Measurements from ENCODE around the gene DFFA. TPM values are rescaled to one million over a fixed set of nuclear protein-coding genes. Genes with fewer than 3 reads are reported as not detected.
"Not testable (repeated sequence)": the region's sequence is repeated elsewhere in the genome, so short reads cannot be mapped to it uniquely, and the experiment has no call there.

DFFA gene
- total and polyA plus RNA-seq, 2 experiments from 2014 or later = 35.0 to 50.3 TPM

DNA sequence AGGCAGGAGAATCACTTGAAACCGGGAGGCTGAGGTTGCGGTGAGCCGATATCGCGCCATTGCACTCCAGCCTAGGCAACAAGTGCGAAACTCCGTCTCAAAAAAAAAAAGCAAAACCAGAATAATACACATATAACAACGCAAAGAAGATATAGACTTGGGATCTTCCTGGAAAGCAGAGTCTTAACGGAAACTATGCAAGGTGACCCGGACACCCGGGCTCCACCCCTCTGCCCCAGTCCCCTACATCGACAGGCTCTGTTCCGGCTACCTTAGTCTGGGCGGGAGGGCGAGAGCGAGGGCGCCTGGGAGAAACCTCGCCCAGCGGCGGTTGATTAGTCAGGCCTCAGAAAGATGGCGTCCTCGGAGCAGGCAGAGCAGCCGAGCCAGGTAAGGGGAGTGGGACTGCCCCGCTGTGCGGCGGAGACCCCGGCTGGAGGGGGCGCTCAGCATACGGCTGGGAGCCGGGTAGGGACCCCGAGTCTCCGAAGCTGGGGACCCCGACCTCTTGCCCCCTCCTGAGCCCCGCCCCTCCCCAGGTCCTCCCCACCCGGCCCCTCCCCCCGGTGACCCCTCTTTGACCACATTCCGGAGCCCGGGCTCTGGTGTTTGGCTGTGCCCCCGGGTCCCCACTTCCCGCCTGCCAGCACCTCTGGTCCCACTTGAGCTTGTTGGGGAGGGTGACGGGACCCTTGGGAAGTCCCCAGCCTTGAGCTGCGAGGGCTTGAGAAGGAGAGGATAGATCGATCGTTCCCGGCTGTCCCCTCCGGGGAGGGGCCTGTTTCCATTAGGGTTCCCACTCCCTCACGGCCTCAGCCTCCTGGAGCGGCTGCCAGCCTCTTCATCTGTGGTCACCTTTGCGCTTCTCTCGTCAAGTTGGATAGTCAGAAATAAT, 2.5 kb upstream of the DFFA start, which contains the start of gene PEX14:
PEX14 (plus strand) TSS at position 338 of the 895 bp plus-strand sequence; CDS start at position 355, 17 bp downstream.
- H3K4me1 ChIP-seq (ENCODE audit: insufficient read depth) = 0 out of 2 replicates have a peak, but pooled peaks cover 4% of the 10 kb centered on the region
- H4K20me1 ChIP-seq (ENCODE audit: insufficient read depth) = no peaks in the 10 kb centered on the region
- H2AFZ ChIP-seq = peak within 1 kb of the TSS; percentile 84
- no peaks in the 10 kb centered on the region for H3F3A ChIP-seq (ENCODE audit: insufficient read depth)
- no peaks in the 10 kb centered on the region for H3K9me2 ChIP-seq (ENCODE audit: insufficient read depth)
- H3K4me2 ChIP-seq (ENCODE audit: unreplicated experiment) = peak within 1 kb of the TSS; percentile 92
- H3K4me3 ChIP-seq = peak within 1 kb of the TSS; percentile 99
- 0 out of 2 replicates have a peak within 1 kb of the TSS, but pooled peaks have one; percentile 7 for H3K27ac ChIP-seq
- peak; percentile 96 for DNase-seq
- H3K79me2 ChIP-seq (ENCODE audit: insufficient read depth) = peaks cover 72% of the 10 kb centered on the region
- no peaks in the 10 kb centered on the region for H3K27me3 ChIP-seq (replicated peaks; ENCODE audit: insufficient read depth)
- 13 to 18% methylated on average over 37 to 48 of the region's 50 CpGs for WGBS, 2 experiments (ENCODE audit: low coverage in 1 of 2, low lambda C conversion rate in 2 of 2, missing lambda C conversion rate in 2 of 2)
- no peaks in the 10 kb centered on the region for H3K36me3 ChIP-seq (ENCODE audit: low read depth)
- TF ChIP-seq EZH2phosphoT487 (IDR thresholded peaks at IDR 0.05; ENCODE audit: insufficient read depth, low read depth) (no peak), EZH2 (IDR thresholded peaks at IDR 0.05; ENCODE audit: insufficient read depth, poor library complexity, severe bottlenecking) (no peak)
- H3K9ac ChIP-seq = peak within 1 kb of the TSS; percentile 84
- in situ Hi-C loops (cut with MboI) = no loop called here
- H3K9me3 ChIP-seq (ENCODE audit: low read depth) = no peaks in the 10 kb centered on the region

DNA sequence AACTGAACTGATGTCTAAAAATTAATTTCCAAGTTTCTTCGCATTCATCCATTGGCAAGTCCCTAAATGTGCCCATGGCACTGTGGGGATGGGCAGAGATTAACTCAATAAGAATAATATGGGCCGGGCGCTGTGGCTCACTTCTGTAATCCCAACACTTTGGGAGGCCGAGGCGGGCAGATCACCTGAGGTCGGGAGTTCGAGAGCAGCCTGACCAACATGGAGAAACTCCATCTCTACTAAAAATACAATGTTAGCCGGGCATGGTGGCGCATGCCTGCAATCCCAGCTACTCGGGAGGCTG, 1.9 kb upstream of the DFFA start:
- H3K27me3 ChIP-seq (replicated peaks; ENCODE audit: insufficient read depth); H3K9me3 ChIP-seq (ENCODE audit: low read depth); DNase-seq; H3K27ac ChIP-seq; H3K36me3 ChIP-seq (ENCODE audit: low read depth); H3K9ac ChIP-seq; in situ Hi-C loops (cut with MboI); H3K4me1 ChIP-seq (ENCODE audit: insufficient read depth); H3K9me2 ChIP-seq (ENCODE audit: insufficient read depth); H3F3A ChIP-seq (ENCODE audit: insufficient read depth); H4K20me1 ChIP-seq (ENCODE audit: insufficient read depth): not testable (repeated sequence)
- H3K79me2 ChIP-seq (ENCODE audit: insufficient read depth) = peaks cover 67% of the 10 kb centered on the region
- peak overlapping the region; percentile 55 for H3K4me2 ChIP-seq (ENCODE audit: unreplicated experiment)
- peak overlapping the region; percentile 84 for H2AFZ ChIP-seq
- peak overlapping the region; percentile 99 for H3K4me3 ChIP-seq
- 85 to 88% methylated on average over 10 of the region's 10 CpGs for WGBS, 2 experiments (ENCODE audit: low coverage in 1 of 2, low lambda C conversion rate in 2 of 2, missing lambda C conversion rate in 2 of 2)

DNA sequence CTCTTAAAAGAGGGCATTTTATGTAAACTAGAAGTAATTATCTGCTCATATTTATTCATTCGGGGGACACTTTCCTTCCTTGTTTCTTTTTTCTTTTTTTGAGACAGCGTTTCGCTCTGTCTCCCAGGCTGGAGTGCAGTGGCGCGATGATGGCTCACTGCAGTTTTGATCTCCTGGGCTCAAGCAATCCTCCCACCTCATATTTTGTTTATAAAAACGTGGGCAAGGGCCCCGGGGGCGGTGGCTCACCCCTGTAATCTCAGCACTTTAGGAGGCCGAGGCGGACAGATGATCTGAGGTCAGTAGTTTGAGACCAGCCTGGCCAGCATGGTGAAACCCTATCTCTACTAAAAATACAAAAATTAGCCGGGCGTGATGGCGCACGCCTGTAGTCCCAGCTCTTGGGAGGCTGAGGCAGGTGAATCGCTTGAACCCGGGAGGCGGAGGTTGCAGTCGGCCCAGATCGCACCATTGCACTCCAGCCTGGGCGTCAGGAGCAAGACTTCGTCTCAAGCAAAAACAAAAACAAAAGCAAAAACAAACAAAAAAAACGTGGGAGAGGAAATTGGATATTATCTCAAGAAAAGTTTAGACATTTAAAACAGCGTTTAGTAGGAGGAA, 926 bp upstream of the DFFA start:
- H3K4me3 ChIP-seq = peak overlapping the region; percentile 82
- DNase-seq = no peak
- 70 to 74% methylated on average over 22 to 23 of the region's 23 CpGs for WGBS, 2 experiments (ENCODE audit: low coverage in 1 of 2, low lambda C conversion rate in 2 of 2, missing lambda C conversion rate in 2 of 2)

DNA sequence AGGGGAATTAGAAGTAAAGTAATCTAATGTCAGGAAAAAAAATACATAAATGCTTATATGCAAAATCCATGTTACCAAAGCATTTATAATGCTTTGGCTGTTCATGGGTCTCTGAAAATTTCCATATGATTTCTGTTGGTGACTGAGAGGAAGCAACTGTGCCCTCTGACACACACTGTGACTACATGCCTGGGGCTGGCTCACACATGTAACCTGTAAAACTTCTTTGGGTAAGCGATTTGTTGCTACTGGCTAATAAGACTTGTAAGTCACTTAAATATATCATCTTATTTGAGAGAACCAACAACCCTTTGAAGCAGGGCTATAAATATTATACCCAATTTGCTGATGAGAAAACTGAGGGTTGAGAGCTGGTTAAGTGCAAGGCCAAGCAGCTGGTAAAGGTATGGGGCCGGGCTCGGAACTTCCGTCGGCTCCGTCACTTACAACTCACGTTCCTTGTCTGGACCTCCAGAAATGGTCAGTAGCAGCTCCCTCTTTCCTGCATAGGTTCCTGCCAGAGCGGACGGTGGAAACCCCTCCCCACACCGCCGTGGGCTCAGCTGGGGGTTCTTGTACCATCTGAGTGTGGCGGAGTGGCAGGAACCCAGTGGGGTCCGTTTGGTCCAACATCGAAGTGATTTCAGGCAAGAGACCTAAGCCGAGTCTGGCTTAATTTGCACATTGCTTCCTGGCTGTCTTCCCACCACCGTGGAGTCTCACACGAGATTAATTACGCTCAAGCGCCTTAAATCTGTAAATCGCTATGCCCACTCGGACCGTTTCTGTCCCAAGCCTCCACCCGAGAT, 714 bp downstream of the DFFA start:
- Histone ChIP-seq H3K4me1 (ENCODE audit: insufficient read depth) (0 out of 2 replicates have a peak, but pooled peaks cover 4% of the 10 kb centered on the region), H3K9ac (peak overlapping the region; percentile 80), H3F3A (ENCODE audit: insufficient read depth) (no peaks in the 10 kb centered on the region), H3K4me2 (ENCODE audit: unreplicated experiment) (peak overlapping the region; percentile 87), H3K9me2 (ENCODE audit: insufficient read depth) (no peaks in the 10 kb centered on the region), H3K27ac (peak overlapping the region; percentile 34), H2AFZ (peak overlapping the region; percentile 99), H4K20me1 (ENCODE audit: insufficient read depth) (no peaks in the 10 kb centered on the region), H3K9me3 (ENCODE audit: low read depth) (no peaks in the 10 kb centered on the region), H3K4me3 (peak overlapping the region; percentile 82), H3K36me3 (ENCODE audit: low read depth) (no peaks in the 10 kb centered on the region), H3K79me2 (ENCODE audit: insufficient read depth) (peaks cover 41% of the 10 kb centered on the region), H3K27me3 (replicated peaks; ENCODE audit: insufficient read depth) (no peaks in the 10 kb centered on the region)
- WGBS, 2 experiments (ENCODE audit: low coverage in 1 of 2, low lambda C conversion rate in 2 of 2, missing lambda C conversion rate in 2 of 2) = 2% methylated on average over 19 to 23 of the region's 23 CpGs
- TF ChIP-seq EZH2phosphoT487 (IDR thresholded peaks at IDR 0.05; ENCODE audit: insufficient read depth, low read depth) = no peak
- TF ChIP-seq EZH2 (IDR thresholded peaks at IDR 0.05; ENCODE audit: insufficient read depth, poor library complexity, severe bottlenecking) = no peak
- in situ Hi-C loops (cut with MboI) = no loop called here
- peak; percentile 80 for DNase-seq

More for the DNA sequence above, 926 bp upstream of the DFFA start:
- TF ChIP-seq EZH2 (IDR thresholded peaks at IDR 0.05; ENCODE audit: insufficient read depth, poor library complexity, severe bottlenecking) (no peak), EZH2phosphoT487 (IDR thresholded peaks at IDR 0.05; ENCODE audit: insufficient read depth, low read depth) (no peak)
- Histone ChIP-seq H4K20me1 (ENCODE audit: insufficient read depth) (no peaks in the 10 kb centered on the region), H3K4me1 (ENCODE audit: insufficient read depth) (0 out of 2 replicates have a peak, but pooled peaks cover 4% of the 10 kb centered on the region), H3K9ac (peak overlapping the region; percentile 80), H3K27me3 (replicated peaks; ENCODE audit: insufficient read depth) (no peaks in the 10 kb centered on the region), H3K36me3 (ENCODE audit: low read depth) (no peaks in the 10 kb centered on the region), H3K79me2 (ENCODE audit: insufficient read depth) (peaks cover 57% of the 10 kb centered on the region), H3K9me3 (ENCODE audit: low read depth) (no peaks in the 10 kb centered on the region), H2AFZ (peak overlapping the region; percentile 99), H3K9me2 (ENCODE audit: insufficient read depth) (no peaks in the 10 kb centered on the region), H3K27ac (no peak overlapping the region), H3F3A (ENCODE audit: insufficient read depth) (no peaks in the 10 kb centered on the region), H3K4me2 (ENCODE audit: unreplicated experiment) (peak overlapping the region; percentile 87)
- in situ Hi-C loops (cut with MboI) = no loop called here
